Adrenal gland (tissue), 5 donors: ENCODE results near the gene CLSTN3.

Experiments used
- POLR2A ChIP-seq, 2 donors: fragments of 450-650 bp; IDR thresholded peaks; one replicate each; pipeline ENCODE4 v1.6.1; 2017; ENCODE audit warnings: antibody characterized with exemption in 2 of 2, mild to moderate bottlenecking in 2 of 2, moderate library complexity in 1 of 2
- TF ChIP-seq, protein P1 (sequence below), 6 experiments: fragments of 450-650 bp in 4 of 6; fragments of 200-600 bp in 2 of 6; sonication (generic) in 1 of 6; IDR thresholded peaks; 1 replicate in 5 of 6; 2 replicates in 1 of 6; pipeline versions ENCODE4 v1.5.1 to v1.8.0; 2016 to 2021; ENCODE audit warnings: antibody characterized with exemption in 6 of 6, mild to moderate bottlenecking in 2 of 6, moderate library complexity in 1 of 6
- donor health status: DM: no; HTN: no; CAD: no.

DNA sequence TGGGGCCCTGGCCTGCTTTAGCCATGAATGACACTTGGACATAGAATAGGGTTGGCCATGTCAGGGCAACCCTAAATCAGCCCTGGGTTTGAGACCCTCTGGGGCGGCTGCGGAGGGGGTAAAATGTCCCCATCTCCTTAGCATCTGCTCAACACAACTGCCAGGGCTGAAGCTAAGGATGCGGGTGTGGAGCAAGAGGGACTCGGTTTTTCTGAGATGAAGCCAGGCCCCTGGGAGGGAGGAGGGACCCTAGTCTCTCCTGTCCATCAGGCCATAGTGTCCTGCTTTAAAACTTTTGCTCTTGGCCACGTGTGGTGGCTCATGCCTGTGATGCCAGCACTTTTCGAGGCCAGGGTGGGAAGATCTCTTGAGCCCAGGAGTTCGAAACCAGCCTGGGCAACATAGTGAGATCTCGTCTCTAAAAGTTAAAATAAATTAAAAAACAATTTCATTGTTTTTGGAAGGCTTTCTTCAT is 37.1 kb upstream of the CLSTN3 start:
- TF ChIP-seq, protein P1, sequence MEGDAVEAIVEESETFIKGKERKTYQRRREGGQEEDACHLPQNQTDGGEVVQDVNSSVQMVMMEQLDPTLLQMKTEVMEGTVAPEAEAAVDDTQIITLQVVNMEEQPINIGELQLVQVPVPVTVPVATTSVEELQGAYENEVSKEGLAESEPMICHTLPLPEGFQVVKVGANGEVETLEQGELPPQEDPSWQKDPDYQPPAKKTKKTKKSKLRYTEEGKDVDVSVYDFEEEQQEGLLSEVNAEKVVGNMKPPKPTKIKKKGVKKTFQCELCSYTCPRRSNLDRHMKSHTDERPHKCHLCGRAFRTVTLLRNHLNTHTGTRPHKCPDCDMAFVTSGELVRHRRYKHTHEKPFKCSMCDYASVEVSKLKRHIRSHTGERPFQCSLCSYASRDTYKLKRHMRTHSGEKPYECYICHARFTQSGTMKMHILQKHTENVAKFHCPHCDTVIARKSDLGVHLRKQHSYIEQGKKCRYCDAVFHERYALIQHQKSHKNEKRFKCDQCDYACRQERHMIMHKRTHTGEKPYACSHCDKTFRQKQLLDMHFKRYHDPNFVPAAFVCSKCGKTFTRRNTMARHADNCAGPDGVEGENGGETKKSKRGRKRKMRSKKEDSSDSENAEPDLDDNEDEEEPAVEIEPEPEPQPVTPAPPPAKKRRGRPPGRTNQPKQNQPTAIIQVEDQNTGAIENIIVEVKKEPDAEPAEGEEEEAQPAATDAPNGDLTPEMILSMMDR (IDR thresholded peaks at IDR 0.05), result no peak
- no peak for TF ChIP-seq POLR2A (IDR thresholded peaks at IDR 0.05)
